GM06990 (cell line): ENCODE results near the gene PSMC2.

Experiments used
- DNase-seq: peaks from one replicate; pipeline ENCODE4 v3.0.0-alpha.2; 2011; ENCODE audit not compliant: insufficient read length; ENCODE audit errors: extremely low read depth
- H3K27me3 ChIP-seq: replicated peaks from 2 replicates; pipeline ENCODE4 v1.6.0; 2011; ENCODE audit warnings: low read length; ENCODE audit not compliant: control insufficient read depth, insufficient read depth
- H3K36me3 ChIP-seq: 2 replicates; pipeline ENCODE4 v1.5.1; 2011; ENCODE audit warnings: low read length; ENCODE audit not compliant: control insufficient read depth, insufficient read depth
- H3K4me3 ChIP-seq: replicated peaks from 2 replicates; pipeline ENCODE4 v1.5.1; 2011; ENCODE audit warnings: low read depth, mild to moderate bottlenecking, control low read depth, low read length
- CTCF ChIP-seq: IDR thresholded peaks from 2 replicates; pipeline ENCODE4 v1.5.1; 2011; ENCODE audit warnings: low read length, control low read depth, mild to moderate bottlenecking, inconsistent platforms; ENCODE audit not compliant: insufficient read depth, poor library complexity, severe bottlenecking

PSMC2 gene

GRCh38 chr7:103343332-103343731 lies 4.1 kb upstream of the PSMC2 start:
- Histone ChIP-seq H3K36me3 (peaks cover 6% of the 10 kb centered on the region), H3K4me3 (peak overlapping the region; percentile 80), H3K27me3 (no peaks in the 10 kb centered on the region)
- no peak for DNase-seq
- no peak for TF ChIP-seq CTCF

- H3K36me3 ChIP-seq: peaks cover 6% of the 10 kb centered on the region
- TF ChIP-seq CTCF: no peak
- no peak for DNase-seq
- no peaks in the 10 kb centered on the region for H3K27me3 ChIP-seq
- peak overlapping the region; percentile 80 for H3K4me3 ChIP-seq
These were observed 3.5 kb upstream of the PSMC2 start for GRCh38 chr7:103343758-103344452.

- H3K27me3 ChIP-seq: no peaks in the 10 kb centered on the region
- H3K4me3 ChIP-seq: peak within 1 kb of the TSS; percentile 80
- TF ChIP-seq CTCF: no peak
- peaks cover 5% of the 10 kb centered on the region for H3K36me3 ChIP-seq
- peak; percentile 84 for DNase-seq
These were observed 2.8 kb upstream of the PSMC2 start, which contains the start of gene DNAJC2 for GRCh38 chr7:103344453-103345149. DNAJC2 (minus strand) TSS chr7:103344767; CDS start chr7:103344622, 145 bp downstream.

- H3K36me3 ChIP-seq: peaks cover under 1% of the 10 kb centered on the region
- TF ChIP-seq CTCF: no peak
- no peaks in the 10 kb centered on the region for H3K27me3 ChIP-seq
- H3K4me3 ChIP-seq: no peak overlapping the region
- DNase-seq: no peak
These were observed 1.0 kb upstream of the PSMC2 start for GRCh38 chr7:103346396-103346795.

- H3K4me3 ChIP-seq: peak overlapping the region; percentile 96
- H3K36me3 ChIP-seq: peaks cover 2% of the 10 kb centered on the region
- no peak for DNase-seq
- no peaks in the 10 kb centered on the region for H3K27me3 ChIP-seq
- no peak for TF ChIP-seq CTCF
These were observed 1.0 kb downstream of the PSMC2 start for GRCh38 chr7:103348452-103348851.
